Chondrocyte (in vitro differentiated cells): ENCODE measurements around the gene EPB41L2. TPM values are rescaled to one million over a fixed set of nuclear protein-coding genes. Genes with fewer than 3 reads are reported as not detected.

Experiments
- DNase-seq: peaks from one replicate; pipeline ENCODE4 v3.0.0; 2021; ENCODE audit warnings: mixed read lengths, low spot score
- H3K27ac Mint-ChIP-seq: one replicate; pipeline ENCODE4 v1.8.0; 2021; ENCODE audit warnings: mild to moderate bottlenecking, moderate library complexity, mixed read lengths; ENCODE audit not compliant: unreplicated experiment
- H3K27me3 Mint-ChIP-seq: 2 replicates; pipeline ENCODE4 v1.8.0; 2021; ENCODE audit warnings: low read depth, mixed read lengths
- H3K36me3 Mint-ChIP-seq: 2 replicates; pipeline ENCODE4 v1.8.0; 2021; ENCODE audit warnings: low read depth, mixed read lengths
- H3K4me1 Mint-ChIP-seq: 2 replicates; pipeline ENCODE4 v1.8.0; 2021; ENCODE audit warnings: low read depth, mild to moderate bottlenecking, mixed read lengths
- H3K4me3 Mint-ChIP-seq: one replicate; pipeline ENCODE4 v1.8.0; 2021; ENCODE audit warnings: mild to moderate bottlenecking, moderate library complexity, mixed read lengths; ENCODE audit not compliant: unreplicated experiment
- H3K9me3 Mint-ChIP-seq: 2 replicates; pipeline ENCODE4 v1.8.0; 2021; ENCODE audit warnings: low read depth, mixed read lengths
- total RNA-seq: library from RNA; stranded (reverse); gene quantifications from 3 replicates; pipeline ENCODE4 v1.2.1, GENCODE V29; 2021
- TF ChIP-seq, protein P1 (sequence below): fragments of 200-600 bp; sonication (generic); IDR thresholded peaks from 2 replicates; pipeline ENCODE4 v1.5.0; 2021; ENCODE audit warnings: antibody characterized with exemption, mild to moderate bottlenecking, moderate library complexity

Gene EPB41L2
- total RNA-seq, 1 donor from 2014 or later, result 65.8 TPM

DNA sequence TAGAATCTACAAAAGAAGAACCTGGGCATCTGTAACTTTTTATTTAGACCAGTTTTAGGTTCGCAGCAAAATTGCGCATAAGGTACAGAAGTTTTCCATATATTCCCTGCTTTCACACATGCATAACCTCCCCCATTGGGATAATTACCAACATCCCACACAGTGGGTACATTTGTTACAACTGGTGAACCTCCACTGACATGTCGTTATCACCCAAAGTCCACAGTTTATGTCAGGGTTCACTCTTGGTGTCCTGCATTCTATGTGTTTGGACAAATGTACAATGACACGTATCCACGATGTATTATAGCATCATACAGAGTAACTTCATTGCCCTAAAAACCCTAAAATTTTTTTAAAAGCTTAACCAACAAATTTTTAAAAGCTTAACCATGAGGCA lies 126.1 kb downstream of the EPB41L2 start:
- Mint-ChIP-seq H3K27me3 (no peaks in the 10 kb centered on the region), H3K9me3 (peaks cover 2% of the 10 kb centered on the region), H3K4me1 (peaks cover 49% of the 10 kb centered on the region), H3K27ac (no peak overlapping the region), H3K4me3 (no peak overlapping the region), H3K36me3 (peaks cover 2% of the 10 kb centered on the region)
- DNase-seq, result no peak
- TF ChIP-seq, protein P1, sequence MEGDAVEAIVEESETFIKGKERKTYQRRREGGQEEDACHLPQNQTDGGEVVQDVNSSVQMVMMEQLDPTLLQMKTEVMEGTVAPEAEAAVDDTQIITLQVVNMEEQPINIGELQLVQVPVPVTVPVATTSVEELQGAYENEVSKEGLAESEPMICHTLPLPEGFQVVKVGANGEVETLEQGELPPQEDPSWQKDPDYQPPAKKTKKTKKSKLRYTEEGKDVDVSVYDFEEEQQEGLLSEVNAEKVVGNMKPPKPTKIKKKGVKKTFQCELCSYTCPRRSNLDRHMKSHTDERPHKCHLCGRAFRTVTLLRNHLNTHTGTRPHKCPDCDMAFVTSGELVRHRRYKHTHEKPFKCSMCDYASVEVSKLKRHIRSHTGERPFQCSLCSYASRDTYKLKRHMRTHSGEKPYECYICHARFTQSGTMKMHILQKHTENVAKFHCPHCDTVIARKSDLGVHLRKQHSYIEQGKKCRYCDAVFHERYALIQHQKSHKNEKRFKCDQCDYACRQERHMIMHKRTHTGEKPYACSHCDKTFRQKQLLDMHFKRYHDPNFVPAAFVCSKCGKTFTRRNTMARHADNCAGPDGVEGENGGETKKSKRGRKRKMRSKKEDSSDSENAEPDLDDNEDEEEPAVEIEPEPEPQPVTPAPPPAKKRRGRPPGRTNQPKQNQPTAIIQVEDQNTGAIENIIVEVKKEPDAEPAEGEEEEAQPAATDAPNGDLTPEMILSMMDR, result no peak

DNA sequence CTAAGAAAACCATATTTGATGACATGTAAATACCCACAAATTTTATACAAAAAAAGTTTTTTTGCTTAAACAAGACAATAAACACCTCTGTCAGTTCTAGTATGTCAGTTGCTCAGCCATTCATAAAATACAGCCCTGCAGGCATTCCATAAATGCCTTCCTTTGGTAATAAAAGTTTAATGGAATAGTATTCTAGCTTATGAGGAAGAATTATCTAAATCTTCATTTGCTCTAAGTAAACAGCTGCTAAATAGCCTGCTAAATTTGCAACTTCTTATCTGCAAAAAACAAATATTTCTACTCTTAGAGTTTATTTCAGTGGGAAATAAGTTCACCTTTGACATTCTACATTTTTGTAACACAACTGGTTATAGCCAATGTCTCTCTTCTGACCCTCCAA lies 127.1 kb downstream of the EPB41L2 start:
- H3K27ac Mint-ChIP-seq, result no peak overlapping the region
- no peak overlapping the region for H3K4me3 Mint-ChIP-seq
- H3K9me3 Mint-ChIP-seq, result peaks cover 2% of the 10 kb centered on the region
- peaks cover 49% of the 10 kb centered on the region for H3K4me1 Mint-ChIP-seq
- peaks cover 2% of the 10 kb centered on the region for H3K36me3 Mint-ChIP-seq
- no peak for DNase-seq
- TF ChIP-seq, protein P1, result no peak
- no peaks in the 10 kb centered on the region for H3K27me3 Mint-ChIP-seq

DNA sequence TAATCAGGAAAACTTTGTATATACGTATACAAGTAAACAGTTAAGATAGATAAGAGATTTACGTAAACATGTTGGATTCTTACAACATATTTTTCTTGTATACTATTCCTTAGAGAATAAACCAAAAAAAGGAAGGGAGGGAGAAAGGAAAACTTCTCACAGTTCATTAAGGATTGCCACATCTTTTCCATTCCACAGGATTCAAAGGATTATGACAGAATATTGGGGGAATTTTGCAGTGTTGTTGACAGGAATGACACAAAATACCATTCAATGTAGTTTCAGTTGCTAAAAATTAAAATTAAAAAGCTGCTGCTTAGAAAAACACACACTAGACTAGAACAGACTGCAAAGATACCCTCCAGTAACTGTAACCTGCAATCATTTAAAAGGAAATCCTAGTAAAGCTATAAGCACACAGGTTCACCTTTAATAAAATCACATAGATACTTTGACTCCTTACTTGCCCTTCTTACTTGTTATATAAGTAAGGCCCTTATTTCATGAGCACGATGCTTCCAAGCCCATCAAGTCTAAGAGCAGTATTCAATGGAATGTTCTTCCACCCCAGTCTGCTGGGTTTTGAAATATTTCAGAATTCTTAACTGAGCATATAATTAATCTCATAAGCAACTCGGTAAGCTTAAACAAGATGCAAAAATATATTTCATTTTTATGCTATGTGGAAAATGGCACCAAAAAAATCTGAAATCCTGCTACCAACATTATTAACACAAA lies 128.0 kb downstream of the EPB41L2 start:
- TF ChIP-seq, protein P1, result no peak
- Mint-ChIP-seq H3K4me1 (peaks cover 49% of the 10 kb centered on the region), H3K9me3 (peaks cover 5% of the 10 kb centered on the region), H3K36me3 (peaks cover 2% of the 10 kb centered on the region), H3K27ac (no peak overlapping the region), H3K4me3 (no peak overlapping the region), H3K27me3 (no peaks in the 10 kb centered on the region)
- DNase-seq, result no peak

DNA sequence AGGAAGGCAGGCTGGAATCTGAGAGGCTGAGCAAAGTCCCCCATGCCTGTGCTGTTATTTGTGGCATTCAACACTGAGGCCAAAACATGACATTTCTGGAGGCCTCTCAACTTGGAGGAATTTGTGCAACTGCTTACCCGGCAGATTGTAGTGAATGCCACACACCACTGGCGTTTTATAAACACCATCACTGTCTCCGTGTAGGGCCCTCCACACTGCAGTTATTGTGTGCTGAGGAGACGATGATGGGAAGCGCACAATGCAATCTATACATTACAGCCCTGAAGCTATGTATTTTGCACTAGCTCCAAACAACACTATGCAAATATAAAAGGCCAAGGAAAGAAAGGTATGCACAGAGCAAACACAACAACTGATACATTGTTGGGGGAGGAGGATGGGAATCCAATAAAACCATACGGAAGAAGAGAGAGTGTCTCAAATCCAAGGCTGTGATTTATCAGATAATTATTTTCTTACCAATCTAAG lies 129.3 kb downstream of the EPB41L2 start:
- Mint-ChIP-seq H3K9me3 (peaks cover 5% of the 10 kb centered on the region), H3K36me3 (no peaks in the 10 kb centered on the region), H3K27me3 (no peaks in the 10 kb centered on the region), H3K27ac (peak overlapping the region; percentile 34), H3K4me3 (no peak overlapping the region), H3K4me1 (peaks cover 55% of the 10 kb centered on the region)
- no peak for DNase-seq
- TF ChIP-seq, protein P1, result no peak

DNA sequence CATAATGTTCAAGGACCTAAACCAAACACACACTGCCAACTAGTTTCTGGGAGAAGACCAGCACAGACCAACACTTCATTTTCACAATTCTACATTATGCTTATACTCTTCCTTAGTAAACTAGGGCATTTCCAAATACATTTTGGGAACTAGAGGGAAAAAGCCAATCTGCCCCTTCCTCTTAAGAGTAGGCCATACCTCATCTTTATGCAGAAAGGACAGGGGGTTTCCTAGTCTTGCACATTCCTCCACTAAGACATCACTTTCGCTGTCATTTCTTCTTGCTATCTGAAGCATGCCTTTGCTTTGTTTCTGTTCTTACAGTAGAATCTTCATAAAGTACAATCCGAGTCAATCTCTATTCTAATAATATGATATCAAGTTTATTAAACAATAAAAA lies 130.1 kb downstream of the EPB41L2 start:
- DNase-seq, result no peak
- TF ChIP-seq, protein P1, result no peak
- Mint-ChIP-seq H3K4me1 (peaks cover 50% of the 10 kb centered on the region), H3K36me3 (no peaks in the 10 kb centered on the region), H3K27ac (no peak overlapping the region), H3K27me3 (no peaks in the 10 kb centered on the region), H3K4me3 (no peak overlapping the region), H3K9me3 (peaks cover 5% of the 10 kb centered on the region)
